Brain microvascular endothelial cell (primary cell): ENCODE measurements around the gene TBL1Y.

Experiments
- DNase-seq: peaks from one replicate; pipeline ENCODE4 v3.0.0-alpha.2; 2020
- H3K27ac ChIP-seq: fragments of 250-450 bp; sonication (Bioruptor Pico); 2 replicates; pipeline ENCODE4 v1.5.1; 2020; ENCODE audit warnings: mild to moderate bottlenecking, moderate library complexity
- H3K27me3 ChIP-seq: fragments of 250-450 bp; sonication (Bioruptor Pico); replicated peaks from 2 replicates; pipeline ENCODE4 v1.5.1; 2020; ENCODE audit warnings: mild to moderate bottlenecking
- H3K36me3 ChIP-seq: fragments of 250-450 bp; sonication (Bioruptor Pico); replicated peaks from 2 replicates; pipeline ENCODE4 v1.5.1; 2020; ENCODE audit warnings: mild to moderate bottlenecking
- H3K4me3 ChIP-seq: 2 replicates; pipeline ENCODE4 v1.5.1; 2011; ENCODE audit warnings: low read depth, mild to moderate bottlenecking, control low read depth, low read length, moderate library complexity
- in situ Hi-C: cut with HindIII; loops from 2 replicates; pipeline ENCODE4 v1.10.0; 2017; ENCODE audit warnings: low sequenced_read_pairs, low pct_ligation_motif_present
- TF ChIP-seq, protein P1 (sequence below): IDR thresholded peaks from 2 replicates; pipeline ENCODE4 v1.5.1; 2011; ENCODE audit warnings: low read depth, mild to moderate bottlenecking, moderate library complexity, low read length, control low read depth, inconsistent platforms; ENCODE audit errors: missing control alignments

Gene TBL1Y

GRCh38 chrY:7097021-7097420 is 186.5 kb downstream of the TBL1Y start:
- in situ Hi-C loops, result no loop called here
- Histone ChIP-seq H3K4me3 (no peak overlapping the region), H3K36me3 (no peaks in the 10 kb centered on the region), H3K27me3 (no peaks in the 10 kb centered on the region), H3K27ac (no peak overlapping the region)
- TF ChIP-seq, protein P1, sequence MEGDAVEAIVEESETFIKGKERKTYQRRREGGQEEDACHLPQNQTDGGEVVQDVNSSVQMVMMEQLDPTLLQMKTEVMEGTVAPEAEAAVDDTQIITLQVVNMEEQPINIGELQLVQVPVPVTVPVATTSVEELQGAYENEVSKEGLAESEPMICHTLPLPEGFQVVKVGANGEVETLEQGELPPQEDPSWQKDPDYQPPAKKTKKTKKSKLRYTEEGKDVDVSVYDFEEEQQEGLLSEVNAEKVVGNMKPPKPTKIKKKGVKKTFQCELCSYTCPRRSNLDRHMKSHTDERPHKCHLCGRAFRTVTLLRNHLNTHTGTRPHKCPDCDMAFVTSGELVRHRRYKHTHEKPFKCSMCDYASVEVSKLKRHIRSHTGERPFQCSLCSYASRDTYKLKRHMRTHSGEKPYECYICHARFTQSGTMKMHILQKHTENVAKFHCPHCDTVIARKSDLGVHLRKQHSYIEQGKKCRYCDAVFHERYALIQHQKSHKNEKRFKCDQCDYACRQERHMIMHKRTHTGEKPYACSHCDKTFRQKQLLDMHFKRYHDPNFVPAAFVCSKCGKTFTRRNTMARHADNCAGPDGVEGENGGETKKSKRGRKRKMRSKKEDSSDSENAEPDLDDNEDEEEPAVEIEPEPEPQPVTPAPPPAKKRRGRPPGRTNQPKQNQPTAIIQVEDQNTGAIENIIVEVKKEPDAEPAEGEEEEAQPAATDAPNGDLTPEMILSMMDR, result no peak
- DNase-seq, result no peak

DNA sequence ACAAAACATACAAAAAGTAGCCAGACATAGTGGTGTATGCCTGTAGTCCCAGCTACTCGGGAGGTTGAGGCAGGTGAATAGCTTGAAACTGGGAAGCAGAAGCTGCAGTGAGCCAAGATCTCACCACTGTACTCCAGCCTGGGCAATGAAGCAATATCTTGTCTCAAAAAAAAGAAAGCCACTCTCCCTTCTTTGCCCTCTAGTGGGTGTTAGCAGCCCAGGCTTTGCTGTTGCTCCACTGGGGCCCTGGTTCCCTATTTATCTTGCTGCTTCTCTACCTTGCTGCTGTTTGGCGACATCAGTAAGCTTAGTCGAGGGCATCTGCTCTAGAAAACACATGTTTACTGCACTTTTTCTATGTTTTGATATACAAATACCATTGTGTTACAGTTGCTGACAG is 189.2 kb downstream of the TBL1Y start:
- Histone ChIP-seq H3K27me3 (no peaks in the 10 kb centered on the region), H3K4me3 (no peak overlapping the region), H3K27ac (no peak overlapping the region), H3K36me3 (no peaks in the 10 kb centered on the region)
- no peak for DNase-seq
- in situ Hi-C loops, result no loop called here
- TF ChIP-seq, protein P1, result no peak

- TF ChIP-seq, protein P1, result no peak
- no peaks in the 10 kb centered on the region for H3K36me3 ChIP-seq
- no peak overlapping the region for H3K4me3 ChIP-seq
- in situ Hi-C loops, result no loop called here
- DNase-seq, result no peak
- no peak overlapping the region for H3K27ac ChIP-seq
- no peaks in the 10 kb centered on the region for H3K27me3 ChIP-seq
Measured at GRCh38 chrY:7102680-7103079, 192.2 kb downstream of the TBL1Y start.

DNA sequence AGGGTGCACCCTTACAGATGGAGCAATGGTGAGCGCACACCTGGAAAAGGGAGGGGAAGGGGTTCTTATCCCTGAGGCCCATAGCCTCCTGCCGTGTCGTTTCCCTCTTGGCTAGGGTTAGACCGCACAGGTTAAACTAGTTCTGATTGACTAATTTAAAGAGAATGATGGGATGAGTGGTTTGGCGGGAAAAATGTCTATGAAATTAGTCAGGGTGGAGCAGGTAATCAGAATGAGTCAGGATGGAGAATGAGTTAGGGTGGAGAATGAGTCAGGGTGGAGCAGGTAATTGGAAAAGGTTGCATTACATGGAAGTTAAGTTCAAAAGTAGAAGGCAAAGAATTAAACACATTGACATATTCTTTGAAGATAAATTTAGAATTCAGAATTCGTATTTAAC is 196.7 kb downstream of the TBL1Y start:
- Histone ChIP-seq H3K36me3 (no peaks in the 10 kb centered on the region), H3K4me3 (no peak overlapping the region), H3K27ac (no peak overlapping the region), H3K27me3 (no peaks in the 10 kb centered on the region)
- in situ Hi-C loops, result no loop called here
- TF ChIP-seq, protein P1, result no peak
- no peak for DNase-seq

- DNase-seq, result no peak
- Histone ChIP-seq H3K4me3 (no peak overlapping the region), H3K36me3 (no peaks in the 10 kb centered on the region), H3K27ac (no peak overlapping the region), H3K27me3 (no peaks in the 10 kb centered on the region)
- in situ Hi-C loops, result no loop called here
- TF ChIP-seq, protein P1, result no peak
Measured at GRCh38 chrY:7110086-7110485, 199.6 kb downstream of the TBL1Y start.

DNA sequence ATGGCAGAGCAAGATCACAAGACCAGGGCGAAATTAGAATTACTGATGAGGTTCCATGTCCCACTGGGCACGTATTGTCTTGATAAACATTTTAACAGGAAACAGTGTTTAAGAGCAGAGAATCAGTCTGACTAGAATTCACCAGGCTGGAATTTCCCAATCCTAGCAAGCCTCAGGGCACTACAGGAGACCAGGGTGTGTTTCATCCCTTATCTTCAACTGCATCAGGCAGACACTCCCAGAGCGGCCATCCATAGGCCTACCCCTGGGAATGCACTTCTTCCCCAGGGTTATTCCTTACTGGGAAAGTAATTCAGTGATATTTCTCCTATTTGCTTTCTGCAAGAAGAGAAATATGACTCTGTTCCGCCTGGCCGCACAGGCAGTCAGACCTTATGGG is 205.4 kb downstream of the TBL1Y start:
- Histone ChIP-seq H3K4me3 (no peak overlapping the region), H3K27me3 (no peaks in the 10 kb centered on the region), H3K36me3 (no peaks in the 10 kb centered on the region), H3K27ac (no peak overlapping the region)
- in situ Hi-C loops, result no loop called here
- DNase-seq, result no peak
- TF ChIP-seq, protein P1, result no peak
